Measurements from ENCODE around the gene NKX1-2.

Gene NKX1-2

GRCh38 chr10:124420254-124420653 is 29.6 kb downstream of the NKX1-2 start:
- H3K4me1 ChIP-seq (ENCODE audit: control insufficient read depth, insufficient read depth, low read length): peaks cover 5% of the 10 kb centered on the region
- H3K9ac ChIP-seq (ENCODE audit: low read depth, low read length): no peak overlapping the region
- H3K27me3 ChIP-seq (ENCODE audit: control insufficient read depth, insufficient read depth, low read length): peaks cover 17% of the 10 kb centered on the region
- H3K36me3 ChIP-seq (ENCODE audit: control insufficient read depth, insufficient read depth, low read length): no peaks in the 10 kb centered on the region
- no peak overlapping the region for H3K4me3 ChIP-seq (ENCODE audit: low read depth, low read length)
- H3K9me3 ChIP-seq (ENCODE audit: control insufficient read depth, insufficient read depth, low read length): no peaks in the 10 kb centered on the region

- Histone ChIP-seq H3K36me3 (ENCODE audit: control insufficient read depth, insufficient read depth, low read length) (no peaks in the 10 kb centered on the region), H3K9me3 (ENCODE audit: control insufficient read depth, insufficient read depth, low read length) (no peaks in the 10 kb centered on the region), H3K27me3 (ENCODE audit: control insufficient read depth, insufficient read depth, low read length) (peaks cover 17% of the 10 kb centered on the region), H3K4me3 (ENCODE audit: low read depth, low read length) (peak overlapping the region; percentile 52), H3K9ac (ENCODE audit: low read depth, low read length) (no peak overlapping the region), H3K4me1 (ENCODE audit: control insufficient read depth, insufficient read depth, low read length) (peaks cover 5% of the 10 kb centered on the region)
These were observed 30.2 kb downstream of the NKX1-2 start for GRCh38 chr10:124419635-124420034.

- Histone ChIP-seq H3K36me3 (ENCODE audit: control insufficient read depth, insufficient read depth, low read length) (no peaks in the 10 kb centered on the region), H3K4me3 (ENCODE audit: low read depth, low read length) (peak within 1 kb of the TSS; percentile 64), H3K27me3 (ENCODE audit: control insufficient read depth, insufficient read depth, low read length) (peaks cover 17% of the 10 kb centered on the region), H3K9ac (ENCODE audit: low read depth, low read length) (no peak within 1 kb of the TSS), H3K4me1 (ENCODE audit: control insufficient read depth, insufficient read depth, low read length) (peaks cover 5% of the 10 kb centered on the region), H3K9me3 (ENCODE audit: control insufficient read depth, insufficient read depth, low read length) (no peaks in the 10 kb centered on the region)
These were observed 30.9 kb downstream of the NKX1-2 start, which contains the start of gene OAT for GRCh38 chr10:124418726-124419501. Gene OAT, minus strand, starts transcription at chr10:124418923. Its CDS starts 6,752 bp downstream, at chr10:124412171.

GRCh38 chr10:124417895-124418725 is 31.7 kb downstream of the NKX1-2 start:
- Histone ChIP-seq H3K4me3 (ENCODE audit: low read depth, low read length) (peak overlapping the region; percentile 64), H3K9me3 (ENCODE audit: control insufficient read depth, insufficient read depth, low read length) (no peaks in the 10 kb centered on the region), H3K9ac (ENCODE audit: low read depth, low read length) (no peak overlapping the region), H3K36me3 (ENCODE audit: control insufficient read depth, insufficient read depth, low read length) (no peaks in the 10 kb centered on the region), H3K27me3 (ENCODE audit: control insufficient read depth, insufficient read depth, low read length) (peaks cover 17% of the 10 kb centered on the region), H3K4me1 (ENCODE audit: control insufficient read depth, insufficient read depth, low read length) (peaks cover 5% of the 10 kb centered on the region)

GRCh38 chr10:124416733-124417132 is 33.1 kb downstream of the NKX1-2 start:
- Histone ChIP-seq H3K4me3 (ENCODE audit: low read depth, low read length) (no peak overlapping the region), H3K4me1 (ENCODE audit: control insufficient read depth, insufficient read depth, low read length) (peaks cover 5% of the 10 kb centered on the region), H3K9ac (ENCODE audit: low read depth, low read length) (no peak overlapping the region), H3K27me3 (ENCODE audit: control insufficient read depth, insufficient read depth, low read length) (peaks cover 14% of the 10 kb centered on the region), H3K9me3 (ENCODE audit: control insufficient read depth, insufficient read depth, low read length) (no peaks in the 10 kb centered on the region), H3K36me3 (ENCODE audit: control insufficient read depth, insufficient read depth, low read length) (no peaks in the 10 kb centered on the region)

- Histone ChIP-seq H3K4me3 (ENCODE audit: low read depth, low read length) (no peak overlapping the region), H3K4me1 (ENCODE audit: control insufficient read depth, insufficient read depth, low read length) (peaks cover 5% of the 10 kb centered on the region), H3K9me3 (ENCODE audit: control insufficient read depth, insufficient read depth, low read length) (no peaks in the 10 kb centered on the region), H3K27me3 (ENCODE audit: control insufficient read depth, insufficient read depth, low read length) (peaks cover 3% of the 10 kb centered on the region), H3K9ac (ENCODE audit: low read depth, low read length) (no peak overlapping the region), H3K36me3 (ENCODE audit: control insufficient read depth, insufficient read depth, low read length) (no peaks in the 10 kb centered on the region)
These were observed 34.6 kb downstream of the NKX1-2 start for GRCh38 chr10:124415210-124415609.

- Histone ChIP-seq H3K9me3 (ENCODE audit: control insufficient read depth, insufficient read depth, low read length) (no peaks in the 10 kb centered on the region), H3K4me3 (ENCODE audit: low read depth, low read length) (no peak overlapping the region), H3K27me3 (ENCODE audit: control insufficient read depth, insufficient read depth, low read length) (no peaks in the 10 kb centered on the region), H3K36me3 (ENCODE audit: control insufficient read depth, insufficient read depth, low read length) (no peaks in the 10 kb centered on the region), H3K9ac (ENCODE audit: low read depth, low read length) (no peak overlapping the region), H3K4me1 (ENCODE audit: control insufficient read depth, insufficient read depth, low read length) (peaks cover 5% of the 10 kb centered on the region)
These were observed 35.8 kb downstream of the NKX1-2 start for GRCh38 chr10:124414076-124414475.

GRCh38 chr10:124409696-124410095 is 40.1 kb downstream of the NKX1-2 start:
- Histone ChIP-seq H3K27me3 (ENCODE audit: control insufficient read depth, insufficient read depth, low read length) (no peaks in the 10 kb centered on the region), H3K4me3 (ENCODE audit: low read depth, low read length) (no peak overlapping the region), H3K9me3 (ENCODE audit: control insufficient read depth, insufficient read depth, low read length) (no peaks in the 10 kb centered on the region), H3K9ac (ENCODE audit: low read depth, low read length) (no peak overlapping the region), H3K4me1 (ENCODE audit: control insufficient read depth, insufficient read depth, low read length) (no peaks in the 10 kb centered on the region), H3K36me3 (ENCODE audit: control insufficient read depth, insufficient read depth, low read length) (peaks cover 5% of the 10 kb centered on the region)

GRCh38 chr10:124408357-124408756 is 41.5 kb downstream of the NKX1-2 start:
- Histone ChIP-seq H3K4me3 (ENCODE audit: low read depth, low read length) (no peak overlapping the region), H3K9ac (ENCODE audit: low read depth, low read length) (no peak overlapping the region), H3K36me3 (ENCODE audit: control insufficient read depth, insufficient read depth, low read length) (peaks cover 9% of the 10 kb centered on the region), H3K9me3 (ENCODE audit: control insufficient read depth, insufficient read depth, low read length) (no peaks in the 10 kb centered on the region), H3K27me3 (ENCODE audit: control insufficient read depth, insufficient read depth, low read length) (no peaks in the 10 kb centered on the region), H3K4me1 (ENCODE audit: control insufficient read depth, insufficient read depth, low read length) (no peaks in the 10 kb centered on the region)

GRCh38 chr10:124407456-124407855 is 42.4 kb downstream of the NKX1-2 start:
- H3K4me3 ChIP-seq (ENCODE audit: low read depth, low read length): no peak overlapping the region
- no peaks in the 10 kb centered on the region for H3K9me3 ChIP-seq (ENCODE audit: control insufficient read depth, insufficient read depth, low read length)
- H3K4me1 ChIP-seq (ENCODE audit: control insufficient read depth, insufficient read depth, low read length): no peaks in the 10 kb centered on the region
- no peak overlapping the region for H3K9ac ChIP-seq (ENCODE audit: low read depth, low read length)
- peaks cover 12% of the 10 kb centered on the region for H3K36me3 ChIP-seq (ENCODE audit: control insufficient read depth, insufficient read depth, low read length)
- H3K27me3 ChIP-seq (ENCODE audit: control insufficient read depth, insufficient read depth, low read length): no peaks in the 10 kb centered on the region

GRCh38 chr10:124403548-124403947 is 46.3 kb downstream of the NKX1-2 start:
- no peak overlapping the region for H3K9ac ChIP-seq (ENCODE audit: low read depth, low read length)
- no peak overlapping the region for H3K4me3 ChIP-seq (ENCODE audit: low read depth, low read length)
- peaks cover 16% of the 10 kb centered on the region for H3K36me3 ChIP-seq (ENCODE audit: control insufficient read depth, insufficient read depth, low read length)

GRCh38 chr10:124402273-124402672 is 47.6 kb downstream of the NKX1-2 start:
- Histone ChIP-seq H3K4me3 (ENCODE audit: low read depth, low read length) (no peak overlapping the region), H3K36me3 (ENCODE audit: control insufficient read depth, insufficient read depth, low read length) (peaks cover 19% of the 10 kb centered on the region), H3K9ac (ENCODE audit: low read depth, low read length) (no peak overlapping the region), H3K9me3 (ENCODE audit: control insufficient read depth, insufficient read depth, low read length) (no peaks in the 10 kb centered on the region), H3K27me3 (ENCODE audit: control insufficient read depth, insufficient read depth, low read length) (no peaks in the 10 kb centered on the region), H3K4me1 (ENCODE audit: control insufficient read depth, insufficient read depth, low read length) (no peaks in the 10 kb centered on the region)

More at GRCh38 chr10:124403548-124403947, 46.3 kb downstream of the NKX1-2 start:
- H3K4me1 ChIP-seq (ENCODE audit: control insufficient read depth, insufficient read depth, low read length): no peaks in the 10 kb centered on the region
- H3K9me3 ChIP-seq (ENCODE audit: control insufficient read depth, insufficient read depth, low read length): no peaks in the 10 kb centered on the region
- no peaks in the 10 kb centered on the region for H3K27me3 ChIP-seq (ENCODE audit: control insufficient read depth, insufficient read depth, low read length)
